T47D (cell line): ENCODE data around the gene IQSEC1.
"Not testable (repeated sequence)": the region's sequence is repeated elsewhere in the genome, so short reads cannot be mapped to it uniquely, and the experiment has no call there.

ENCODE experiments used
- DNase-seq, 2 experiments: peaks; one replicate each; pipeline versions ENCODE4 v3.0.0 to v3.0.0-alpha.2; 2011 to 2012; ENCODE audit warnings: low read depth in 1 of 2, low spot score in 1 of 2
- JUND ChIP-seq: IDR thresholded peaks from 2 replicates; pipeline ENCODE4 v1.6.1; 2012; ENCODE audit warnings: low read depth
- in situ Hi-C: cut with HindIII; loops from 2 replicates; pipeline ENCODE4 v1.10.0; 2016; ENCODE audit warnings: low sequenced_read_pairs, low pct_unique_long_range_greater_than_20kb

IQSEC1 gene

DNA sequence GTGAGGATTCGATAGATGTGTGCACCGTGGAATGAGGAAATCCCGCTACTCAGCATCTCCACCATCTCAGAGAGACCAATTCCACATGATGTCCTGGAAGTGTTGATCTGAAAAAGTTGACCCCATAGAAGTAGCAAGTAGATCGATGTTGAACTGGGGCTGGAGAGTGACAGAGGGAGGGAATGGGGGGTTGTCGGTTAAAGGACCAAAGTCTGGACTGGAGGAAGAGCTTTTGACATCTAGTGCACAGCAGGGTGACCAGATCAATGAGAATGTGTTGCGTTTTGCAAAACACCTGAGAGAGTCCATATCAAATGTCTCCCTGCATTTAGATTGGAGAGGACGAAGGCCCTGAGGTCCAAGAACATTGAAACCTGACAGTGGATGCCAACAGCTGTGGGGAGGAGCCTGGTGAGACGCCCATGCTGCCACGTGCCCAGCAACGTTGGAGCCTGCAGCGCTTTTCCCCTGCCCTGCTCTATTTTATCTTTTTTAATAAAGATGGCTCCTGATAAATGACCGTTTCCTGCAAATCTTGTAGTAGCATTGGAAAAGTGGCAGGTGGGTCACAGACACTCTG, 201.7 kb downstream of the IQSEC1 start:
- TF ChIP-seq JUND = no peak
- DNase-seq = no peak
- in situ Hi-C loops = no loop called here

DNA sequence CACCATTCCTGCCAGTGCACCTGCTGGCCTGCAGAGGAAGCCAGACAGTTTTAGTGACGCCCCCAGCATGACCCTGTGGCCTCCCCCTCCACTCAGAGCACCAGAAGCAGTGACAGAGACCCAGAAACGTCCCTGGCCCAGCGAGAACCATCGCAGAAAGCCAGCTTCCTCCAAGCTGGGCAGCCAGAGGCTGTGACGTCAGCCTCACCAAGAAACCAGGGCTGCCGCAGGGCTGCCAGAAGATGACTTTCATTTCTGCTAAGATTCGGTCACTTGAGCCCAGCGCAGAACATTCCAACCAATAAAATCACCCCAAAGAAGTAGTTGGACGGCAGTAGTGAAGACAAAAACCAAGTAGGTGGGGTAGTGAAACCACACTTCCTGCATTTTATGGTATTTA, 202.3 kb downstream of the IQSEC1 start:
- in situ Hi-C loops = no loop called here
- TF ChIP-seq JUND = no peak
- DNase-seq = no peak

DNA sequence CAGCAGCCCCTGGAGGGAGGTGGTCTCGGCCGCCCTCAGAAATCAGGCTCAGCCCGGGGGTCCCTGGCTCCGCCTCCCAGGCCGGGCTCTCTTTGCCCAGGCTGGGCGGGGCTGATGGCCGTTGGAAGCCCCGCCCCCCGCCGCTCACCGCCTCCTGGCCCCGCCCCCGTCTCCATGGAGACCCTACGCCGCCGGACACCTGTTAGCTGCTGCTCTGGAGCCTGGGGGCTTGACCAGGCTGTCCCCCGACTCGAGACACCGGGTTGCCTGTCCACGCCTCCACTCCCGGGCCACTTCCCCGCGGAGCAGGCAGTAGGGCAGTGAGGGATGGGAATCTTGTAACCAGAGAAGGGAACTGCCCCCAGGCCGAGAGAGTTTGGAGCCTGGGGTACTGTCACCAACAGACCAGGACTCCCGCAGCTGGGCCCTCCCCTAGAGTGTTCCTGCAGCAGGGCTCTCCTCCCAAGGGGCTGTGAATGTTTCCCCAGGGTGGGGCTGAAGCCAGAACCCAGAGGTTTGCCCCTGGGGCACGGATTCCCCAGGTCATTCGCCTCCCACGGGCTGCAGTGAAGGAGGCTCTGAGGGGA, 204.1 kb downstream of the IQSEC1 start:
- peak; percentile 48 to 61 for DNase-seq
- TF ChIP-seq JUND = no peak
- in situ Hi-C loops = no loop called here

DNA sequence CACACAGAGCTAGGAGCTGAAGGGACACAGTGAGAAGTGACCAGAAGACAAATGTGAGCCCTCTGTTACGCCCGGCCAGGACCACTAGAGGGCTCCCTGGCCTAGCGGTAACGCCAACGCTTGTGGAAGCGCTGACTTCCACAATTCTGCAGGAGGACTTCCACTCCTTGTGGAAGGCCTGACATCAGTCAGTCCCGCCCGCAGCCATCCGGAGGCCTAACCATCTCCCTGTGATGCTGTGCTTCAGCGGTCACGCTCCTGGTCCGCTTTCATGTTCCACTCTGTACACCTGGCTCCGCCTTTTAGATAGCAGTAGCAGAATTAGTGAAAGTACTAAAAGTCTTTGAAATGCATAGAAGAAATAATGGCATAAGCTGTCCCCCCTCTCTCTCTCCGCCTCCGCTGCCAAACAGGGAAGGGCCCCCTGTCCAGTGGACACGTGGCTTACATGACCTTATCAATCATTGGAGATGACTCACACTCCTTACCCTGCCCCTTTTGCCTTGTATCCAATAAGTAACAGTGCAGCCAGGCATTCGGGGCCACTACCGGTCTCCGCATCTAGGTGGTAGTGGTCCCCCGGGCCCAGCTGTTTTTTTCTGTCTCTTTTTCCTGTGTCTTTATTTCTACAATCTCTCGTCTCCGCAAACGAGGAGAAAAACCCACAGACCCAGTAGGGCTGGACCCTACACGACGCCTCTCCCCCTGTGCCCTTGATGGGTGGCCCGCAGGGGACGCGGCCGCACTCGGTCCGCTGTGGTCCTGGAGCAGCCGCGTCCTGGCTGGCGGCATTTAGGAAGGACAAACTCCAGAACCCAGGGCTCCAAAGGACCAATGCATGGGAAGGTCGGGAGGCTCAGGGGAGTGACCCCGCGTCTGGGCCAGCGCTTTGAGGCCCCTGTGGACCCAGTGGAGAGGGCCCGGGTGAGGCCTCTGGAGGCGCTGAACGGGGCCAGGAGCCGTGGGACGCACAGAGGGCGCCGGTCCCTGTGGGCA, 204.9 kb downstream of the IQSEC1 start:
- peak; percentile 94 to 95 for DNase-seq
- no peak for TF ChIP-seq JUND
- in situ Hi-C loops = no loop called here

DNA sequence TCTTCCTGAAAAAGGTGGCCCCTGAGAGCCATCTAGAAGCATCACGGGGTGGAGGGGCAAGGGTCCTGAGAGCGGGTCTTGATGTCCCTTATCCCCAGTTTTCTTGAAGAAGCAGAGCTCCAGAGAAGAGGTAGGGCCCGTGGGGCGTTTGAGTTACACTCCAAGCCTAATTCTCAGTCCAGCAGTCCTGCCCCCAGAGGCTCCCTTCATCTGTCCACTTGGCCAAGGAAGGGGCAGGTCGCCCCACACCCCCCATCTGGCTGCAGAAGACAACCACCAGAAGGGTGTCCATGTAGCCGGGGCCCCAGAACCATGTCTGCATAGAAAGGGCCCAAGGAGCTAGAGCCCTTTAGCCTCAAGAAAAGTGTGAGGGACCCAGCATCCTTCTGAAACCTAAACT, 206.4 kb downstream of the IQSEC1 start:
- DNase-seq = no peak
- in situ Hi-C loops = no loop called here
- TF ChIP-seq JUND = no peak

DNA sequence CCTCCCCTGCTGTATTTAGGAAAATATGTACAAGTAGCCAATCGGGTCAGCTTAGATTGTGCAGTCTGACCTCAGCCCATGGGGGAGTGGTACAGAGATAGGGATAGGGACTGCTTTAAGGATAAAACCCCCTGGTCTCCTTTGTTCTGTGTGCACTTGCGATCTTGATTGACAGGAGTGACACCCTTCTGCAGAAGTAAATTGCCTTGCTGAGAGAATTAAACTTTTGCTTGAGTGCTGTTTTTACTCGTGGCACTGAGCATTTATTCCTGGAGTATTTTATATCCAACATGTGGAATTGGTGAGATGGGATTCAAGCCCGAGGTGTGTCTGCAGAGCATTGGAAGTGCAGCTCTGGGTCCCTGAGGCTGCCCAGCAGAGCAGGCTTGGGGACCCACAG, 208.0 kb downstream of the IQSEC1 start:
- no peak for TF ChIP-seq JUND
- DNase-seq = no peak
- in situ Hi-C loops = no loop called here

DNA sequence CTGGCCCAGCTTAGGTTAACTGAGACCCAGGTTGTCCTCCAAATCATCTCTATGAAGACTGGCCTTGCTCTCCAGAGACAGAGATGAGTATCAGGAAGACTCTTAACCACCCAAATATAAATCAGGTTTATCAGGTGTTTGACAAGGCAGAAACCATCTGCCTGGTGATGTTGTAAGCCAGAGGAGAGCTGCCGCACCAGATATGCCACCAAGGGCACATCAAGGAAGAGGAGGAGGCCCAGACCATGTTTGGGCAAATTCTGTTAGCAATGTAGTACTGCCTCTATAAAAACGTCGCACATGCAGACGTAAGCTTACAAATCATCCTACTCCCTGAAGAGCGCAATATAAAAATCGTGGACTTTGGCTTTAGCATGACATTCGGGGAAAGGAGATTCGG, 210.8 kb downstream of the IQSEC1 start:
- in situ Hi-C loops = no loop called here
- no peak for DNase-seq
- no peak for TF ChIP-seq JUND

DNA sequence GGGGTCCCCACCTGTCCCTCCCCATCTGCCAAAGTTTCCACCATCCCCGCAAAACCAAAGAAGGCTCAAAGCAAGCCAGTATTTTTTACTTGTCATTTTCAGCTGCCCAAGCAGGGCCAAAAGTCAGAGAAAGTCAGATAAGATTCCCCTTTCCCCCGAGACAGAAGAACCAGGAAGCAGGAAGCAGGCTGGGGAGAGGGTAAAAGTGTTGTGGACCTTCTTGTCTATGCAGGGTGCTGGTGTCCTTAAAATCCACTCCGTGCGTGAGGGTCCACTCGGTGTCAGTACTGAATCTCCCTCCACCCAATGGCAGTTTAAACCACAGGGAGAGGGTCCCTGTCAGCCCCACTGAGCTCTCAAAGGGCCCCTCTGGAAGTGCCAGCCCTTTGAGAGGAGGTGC, 211.6 kb downstream of the IQSEC1 start:
- in situ Hi-C loops = no loop called here
- TF ChIP-seq JUND = no peak

DNA sequence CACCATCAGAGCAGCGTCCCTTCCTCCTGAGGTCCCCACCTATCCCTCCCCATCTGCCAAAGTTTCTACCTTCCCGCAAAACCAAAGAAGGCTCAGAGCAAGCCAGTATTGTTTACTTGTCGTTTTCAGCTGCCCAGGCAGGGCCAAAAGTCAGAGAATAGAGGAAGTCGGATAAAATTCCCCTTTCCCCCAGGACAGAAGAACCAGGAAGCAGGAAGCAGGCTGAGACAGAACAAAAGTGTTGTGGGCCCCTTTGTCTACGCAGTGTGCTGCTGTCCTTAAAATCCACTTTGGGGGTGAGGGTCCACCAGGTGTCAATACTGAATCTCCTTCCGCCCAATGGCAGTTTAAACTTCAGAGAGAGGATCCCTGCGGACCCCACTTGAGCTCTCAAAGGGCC, 213.4 kb downstream of the IQSEC1 start:
- no peak for DNase-seq
- no peak for TF ChIP-seq JUND
- in situ Hi-C loops = no loop called here

More for the DNA sequence above, 211.6 kb downstream of the IQSEC1 start:
- DNase-seq = no peak

DNA sequence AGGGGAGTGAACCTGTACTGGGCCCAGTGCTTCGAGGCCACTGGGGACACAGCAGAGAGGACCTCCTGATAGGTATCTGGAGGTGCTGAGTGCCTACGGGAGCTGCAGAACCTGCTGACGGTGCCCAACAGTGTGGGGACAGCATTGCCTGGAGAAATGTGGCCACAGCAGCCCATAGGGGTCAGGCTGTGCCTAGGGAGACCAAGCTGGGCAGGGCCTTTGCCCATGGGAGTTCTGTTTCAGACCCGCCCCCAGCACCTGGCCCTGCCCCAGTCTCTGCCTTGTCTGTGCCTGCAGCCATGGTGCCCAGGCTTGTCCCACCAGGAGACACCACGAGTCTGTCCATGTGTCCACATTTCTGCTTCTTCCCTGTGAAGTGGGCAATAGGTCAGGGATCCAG, 216.6 kb downstream of the IQSEC1 start:
- no peak for TF ChIP-seq JUND
- in situ Hi-C loops = no loop called here
- DNase-seq = no peak

DNA sequence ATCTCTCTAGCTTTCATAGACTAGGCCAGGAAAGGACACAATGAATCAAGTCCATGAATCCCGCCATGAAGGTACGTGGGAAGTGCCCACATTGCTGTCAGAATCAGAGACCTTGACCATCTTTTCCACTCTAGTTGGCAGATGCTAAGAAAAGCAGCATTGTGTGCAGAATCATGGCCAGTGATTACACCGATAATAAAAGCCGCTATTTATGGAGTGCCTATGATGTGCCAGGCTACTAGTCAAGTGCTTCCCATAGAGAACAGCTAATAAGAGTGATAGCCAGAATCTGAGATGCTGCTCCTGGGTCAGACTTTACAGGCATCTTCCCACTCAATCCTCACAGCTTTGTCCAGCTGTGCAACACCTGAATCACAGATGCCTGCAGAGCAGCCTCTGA, 218.7 kb downstream of the IQSEC1 start:
- DNase-seq = no peak
- in situ Hi-C loops = no loop called here
- no peak for TF ChIP-seq JUND

DNA sequence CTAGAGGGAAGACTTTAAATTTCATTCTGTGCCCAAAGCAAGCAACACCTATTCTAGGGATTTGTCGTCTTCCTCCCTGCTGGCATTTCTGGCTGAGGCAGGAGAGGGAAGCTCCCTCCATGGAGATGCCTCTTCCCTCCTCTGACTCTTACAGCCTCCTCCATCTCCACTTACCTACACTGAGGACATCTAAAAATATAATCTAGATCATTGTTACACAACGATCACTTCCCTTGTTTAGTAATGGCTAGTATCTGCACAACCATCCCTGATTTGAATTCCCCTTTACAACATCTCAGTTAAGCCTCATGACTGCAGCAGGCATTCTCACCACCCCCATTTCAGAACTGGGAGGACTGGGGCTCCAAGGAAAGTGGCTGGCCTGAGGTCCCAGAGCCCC, 219.4 kb downstream of the IQSEC1 start:
- DNase-seq, in situ Hi-C loops: not testable (repeated sequence)

DNA sequence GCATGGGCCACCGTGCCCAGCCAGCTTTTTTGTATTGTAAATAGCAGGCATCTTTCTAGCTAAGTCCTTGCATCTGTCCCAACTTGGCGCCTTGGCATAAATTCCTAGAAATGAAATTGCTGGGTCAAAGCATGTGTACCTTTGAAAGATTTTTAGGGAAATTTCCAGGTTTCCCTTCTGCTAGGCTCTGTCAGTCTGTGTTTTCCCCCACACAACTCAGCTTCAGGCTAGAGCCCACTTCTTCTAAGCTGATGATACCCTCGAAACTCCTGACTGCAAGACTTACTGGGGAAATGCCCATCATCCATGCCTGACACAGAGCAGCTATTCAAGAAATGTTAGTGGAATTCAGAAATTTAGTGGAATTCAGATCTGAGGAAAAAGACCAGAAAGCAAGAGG, 221.0 kb downstream of the IQSEC1 start:
- in situ Hi-C loops = no loop called here
- TF ChIP-seq JUND = no peak
- no peak for DNase-seq
